Esophagus muscularis mucosa (tissue), 4 donors: ENCODE data around the gene DNAH1. TPM values are rescaled to one million over a fixed set of nuclear protein-coding genes. Genes with fewer than 3 reads are reported as not detected.

Experiments used
- DNase-seq: peaks from one replicate; pipeline ENCODE4 v3.0.0-alpha.2; 2017; ENCODE audit errors: extremely low spot score
- H3K27ac ChIP-seq, 4 donors: fragments of 200-600 bp; sonication (generic); replicated peaks in 1 of 4; 1 replicate in 3 of 4; 2 replicates in 1 of 4; pipeline ENCODE4 v1.5.1; 2016 to 2019; ENCODE audit warnings: mild to moderate bottlenecking in 1 of 4
- H3K27me3 ChIP-seq, 4 donors: fragments of 200-600 bp; sonication (generic); one replicate each; pipeline versions ENCODE4 v1.5.1 to v1.6.0; 2016 to 2019
- H3K36me3 ChIP-seq, 4 donors: fragments of 200-600 bp; sonication (generic); one replicate each; pipeline ENCODE4 v1.5.1; 2016 to 2019
- H3K4me1 ChIP-seq, 4 donors: fragments of 200-600 bp; sonication (generic); one replicate each; pipeline ENCODE4 v1.5.1; 2016 to 2019
- H3K4me3 ChIP-seq, 4 donors: fragments of 200-600 bp; sonication (generic); 1 replicate in 2 of 4; 2 replicates in 2 of 4; pipeline ENCODE4 v1.5.1; 2016 to 2019; ENCODE audit warnings: mild to moderate bottlenecking in 4 of 4, moderate library complexity in 1 of 4
- H3K9me3 ChIP-seq, 4 donors: fragments of 200-600 bp; sonication (generic); 1 replicate in 3 of 4; 2 replicates in 1 of 4; pipeline ENCODE4 v1.5.1; 2016 to 2019
- CTCF ChIP-seq, 3 experiments: fragments of 200-600 bp in 2 of 3; fragments of 450-650 bp in 1 of 3; sonication (generic) in 2 of 3; IDR thresholded peaks; one replicate each; pipeline ENCODE4 v1.5.1; 2017 to 2019; ENCODE audit warnings: antibody characterized with exemption in 3 of 3, mild to moderate bottlenecking in 2 of 3, moderate library complexity in 1 of 3
- EP300 ChIP-seq: sonication (generic); formaldehyde crosslinking; IDR thresholded peaks from one replicate; pipeline ENCODE4 v1.6.1; 2017; ENCODE audit warnings: antibody characterized with exemption
- POLR2A ChIP-seq: fragments of 450-650 bp; IDR thresholded peaks from one replicate; pipeline ENCODE4 v1.6.1; 2017; ENCODE audit warnings: antibody characterized with exemption, moderate library complexity, mild to moderate bottlenecking, low read depth
- POLR2AphosphoS5 ChIP-seq, 2 donors: sonication (generic); formaldehyde crosslinking; IDR thresholded peaks; one replicate each; pipeline ENCODE4 v1.6.1; 2017; ENCODE audit warnings: antibody characterized with exemption in 2 of 2
- WGBS: methylation state at CpG from one replicate; pipeline ENCODE4 v1.1.5; 2018; 5-methylcytosine and 5-hydroxymethylcytosine counted together
- intact Hi-C: fragments of 100-400 bp; cut with DNase I; formaldehyde crosslinking; loops from one replicate; pipeline ENCODE4 v1.15.1; 2023
- total RNA-seq, 4 donors: library from RNA; depleted of rRNA; stranded (reverse); fragments of >200 nt; gene quantifications; one replicate each; pipeline versions ENCODE4 v1.1.0 to v1.2.1, GENCODE V29; 2016

The DNAH1 gene
- total RNA-seq, 4 donors from 2014 or later, result 3.4 to 5.4 (median 3.6) TPM

- Histone ChIP-seq H3K4me3 (no peak overlapping the region), H3K27me3 (no peaks in the 10 kb centered on the region), H3K27ac (no peak overlapping the region), H3K9me3 (no peaks in the 10 kb centered on the region), H3K4me1 (peaks cover 15 to 29% (median 20%) of the 10 kb centered on the region in 4 donors), H3K36me3 (peaks cover 0 to 19% (median 0%) of the 10 kb centered on the region in 4 donors)
- intact Hi-C loops, result no loop called here
- WGBS, result 89% methylated on average over 11 of the region's 15 CpGs
- no peak for DNase-seq
- TF ChIP-seq POLR2AphosphoS5 (IDR thresholded peaks at IDR 0.05), result no peak
- no peak for TF ChIP-seq POLR2A
- no peak for TF ChIP-seq CTCF (IDR thresholded peaks at IDR 0.05)
- no peak for TF ChIP-seq EP300
Observed at GRCh38 chr3:52437326-52438103, 121.4 kb downstream of the DNAH1 start.

GRCh38 chr3:52438104-52438376, 121.9 kb downstream of the DNAH1 start:
- WGBS, result 81% methylated on average over 3 of the region's 6 CpGs
- intact Hi-C loops, result no loop called here
- H3K4me1 ChIP-seq, result peaks cover 11 to 24% (median 16%) of the 10 kb centered on the region in 4 donors

GRCh38 chr3:52438579-52439425, 122.7 kb downstream of the DNAH1 start:
- Histone ChIP-seq H3K4me3 (no peak overlapping the region), H3K36me3 (peaks cover 0 to 19% (median 0%) of the 10 kb centered on the region in 4 donors), H3K27me3 (no peaks in the 10 kb centered on the region), H3K4me1 (peaks cover 4 to 19% (median 11%) of the 10 kb centered on the region in 4 donors), H3K27ac (no peak overlapping the region), H3K9me3 (no peaks in the 10 kb centered on the region)
- DNase-seq, result no peak
- intact Hi-C loops, result no loop called here
- 91% methylated on average over 9 of the region's 9 CpGs for WGBS
- TF ChIP-seq EP300 (no peak), POLR2A (no peak), CTCF (IDR thresholded peaks at IDR 0.05) (no peak), POLR2AphosphoS5 (IDR thresholded peaks at IDR 0.05) (no peak)

More at GRCh38 chr3:52438104-52438376, 121.9 kb downstream of the DNAH1 start:
- DNase-seq, result no peak
- no peaks in the 10 kb centered on the region for H3K27me3 ChIP-seq
- no peak overlapping the region for H3K27ac ChIP-seq
- H3K9me3 ChIP-seq, result no peaks in the 10 kb centered on the region
- no peak overlapping the region for H3K4me3 ChIP-seq
- TF ChIP-seq POLR2AphosphoS5 (IDR thresholded peaks at IDR 0.05), result no peak
- TF ChIP-seq CTCF (IDR thresholded peaks at IDR 0.05), result no peak
- TF ChIP-seq POLR2A, result no peak
- TF ChIP-seq EP300, result no peak
- peaks cover 0 to 19% (median 0%) of the 10 kb centered on the region in 4 donors for H3K36me3 ChIP-seq

GRCh38 chr3:52439426-52440248, 123.5 kb downstream of the DNAH1 start:
- TF ChIP-seq POLR2A (no peak), CTCF (IDR thresholded peaks at IDR 0.05) (no peak), EP300 (no peak), POLR2AphosphoS5 (IDR thresholded peaks at IDR 0.05) (no peak)
- Histone ChIP-seq H3K4me1 (peaks cover 5 to 11% (median 9%) of the 10 kb centered on the region in 4 donors), H3K27ac (no peak overlapping the region), H3K27me3 (no peaks in the 10 kb centered on the region), H3K9me3 (no peaks in the 10 kb centered on the region), H3K4me3 (no peak overlapping the region), H3K36me3 (peaks cover 0 to 19% (median 0%) of the 10 kb centered on the region in 4 donors)
- DNase-seq, result no peak
- WGBS, result 84% methylated on average over 15 of the region's 16 CpGs
- intact Hi-C loops, result no loop called here
